Muscle of leg (tissue), 11 donors: ENCODE measurements around the gene SNTG2. TPM values are rescaled to one million over a fixed set of nuclear protein-coding genes. Genes with fewer than 3 reads are reported as not detected.

Experiments used
- DNase-seq: peaks from one replicate; pipeline ENCODE4 v3.0.0; 2013
- H3K27ac ChIP-seq: one replicate; pipeline ENCODE4 v1.5.1; 2013; ENCODE audit warnings: mild to moderate bottlenecking, low read length, control low read depth
- H3K27me3 ChIP-seq: one replicate; pipeline ENCODE4 v1.6.1; 2013; ENCODE audit warnings: low read length; ENCODE audit not compliant: control insufficient read depth, insufficient read depth
- H3K36me3 ChIP-seq: one replicate; pipeline ENCODE4 v1.6.1; 2013; ENCODE audit warnings: low read length; ENCODE audit not compliant: control insufficient read depth, insufficient read depth
- H3K4me1 ChIP-seq: one replicate; pipeline ENCODE4 v1.6.1; 2013; ENCODE audit warnings: low read length; ENCODE audit not compliant: control insufficient read depth, insufficient read depth
- H3K4me3 ChIP-seq: one replicate; pipeline ENCODE4 v1.5.1; 2013; ENCODE audit warnings: low read length, control low read depth
- H3K9me3 ChIP-seq: replicated peaks from 2 replicates; pipeline ENCODE4 v1.6.1; 2013; ENCODE audit warnings: low read depth, low read length; ENCODE audit not compliant: control insufficient read depth
- WGBS: methylation state at CpG from one replicate; pipeline ENCODE4 v1.1.5; 2013; ENCODE audit warnings: missing lambda C conversion rate; ENCODE audit not compliant: insufficient coverage; 5-methylcytosine and 5-hydroxymethylcytosine counted together
- polyA plus RNA-seq, 8 donors: library from polyadenylated mRNA; unstranded; fragments of 120-200 nt; gene quantifications; one replicate each; pipeline versions ENCODE4 v1.2.1 to v1.2.3, GENCODE V29; 2013; ENCODE audit warnings: inconsistent platforms in 1 of 8, low replicate concordance in 1 of 8; ENCODE audit not compliant: insufficient read length in 8 of 8, insufficient read depth in 1 of 8
- total RNA-seq: library from RNA; stranded (reverse); fragments of 120-200 nt; gene quantifications from one replicate; pipeline ENCODE4 v1.2.4, GENCODE V29; 2013

The SNTG2 gene
- total and polyA plus RNA-seq, 9 donors = 0.20 to 0.41 (median 0.31) TPM; not detected in 4

- H3K27ac ChIP-seq = no peak overlapping the region
- no peak overlapping the region for H3K4me3 ChIP-seq
- no peaks in the 10 kb centered on the region for H3K4me1 ChIP-seq
- no peaks in the 10 kb centered on the region for H3K27me3 ChIP-seq
- H3K36me3 ChIP-seq = no peaks in the 10 kb centered on the region
- H3K9me3 ChIP-seq = no peaks in the 10 kb centered on the region
- no peak for DNase-seq
- 94% methylated on average over 9 of the region's 9 CpGs for WGBS
Measured at GRCh38 chr2:1295740-1296139, 345.1 kb downstream of the SNTG2 start.

- Histone ChIP-seq H3K4me1 (no peaks in the 10 kb centered on the region), H3K27ac (no peak overlapping the region), H3K27me3 (no peaks in the 10 kb centered on the region), H3K4me3 (no peak overlapping the region), H3K9me3 (no peaks in the 10 kb centered on the region), H3K36me3 (no peaks in the 10 kb centered on the region)
- 67% methylated on average over 14 of the region's 17 CpGs for WGBS
- DNase-seq = no peak
Measured at GRCh38 chr2:1297372-1298159, 346.9 kb downstream of the SNTG2 start.

- DNase-seq = no peak
- no peaks in the 10 kb centered on the region for H3K9me3 ChIP-seq
- H3K27me3 ChIP-seq = no peaks in the 10 kb centered on the region
- no peaks in the 10 kb centered on the region for H3K36me3 ChIP-seq
- no peak overlapping the region for H3K27ac ChIP-seq
- H3K4me3 ChIP-seq = no peak overlapping the region
- no peaks in the 10 kb centered on the region for H3K4me1 ChIP-seq
- WGBS = 83% methylated on average over 6 of the region's 6 CpGs
Measured at GRCh38 chr2:1299043-1299442, 348.4 kb downstream of the SNTG2 start.

GRCh38 chr2:1300284-1300683 lies 349.6 kb downstream of the SNTG2 start:
- Histone ChIP-seq H3K27ac (no peak overlapping the region), H3K36me3 (no peaks in the 10 kb centered on the region), H3K4me3 (no peak overlapping the region), H3K27me3 (no peaks in the 10 kb centered on the region), H3K9me3 (no peaks in the 10 kb centered on the region), H3K4me1 (no peaks in the 10 kb centered on the region)
- no peak for DNase-seq
- 78% methylated on average over 7 of the region's 9 CpGs for WGBS

GRCh38 chr2:1301056-1301455 lies 350.4 kb downstream of the SNTG2 start:
- Histone ChIP-seq H3K36me3 (no peaks in the 10 kb centered on the region), H3K4me3 (no peak overlapping the region)
- DNase-seq = no peak

GRCh38 chr2:1305342-1306013 lies 354.8 kb downstream of the SNTG2 start:
- Histone ChIP-seq H3K4me3 (no peak overlapping the region), H3K4me1 (no peaks in the 10 kb centered on the region), H3K27ac (no peak overlapping the region), H3K27me3 (no peaks in the 10 kb centered on the region), H3K9me3 (no peaks in the 10 kb centered on the region), H3K36me3 (no peaks in the 10 kb centered on the region)
- no peak for DNase-seq
- no CpG with 5 or more reads among the region's 4 CpGs for WGBS

More at GRCh38 chr2:1301056-1301455, 350.4 kb downstream of the SNTG2 start:
- Histone ChIP-seq H3K4me1 (no peaks in the 10 kb centered on the region), H3K27me3 (no peaks in the 10 kb centered on the region), H3K9me3 (no peaks in the 10 kb centered on the region), H3K27ac (no peak overlapping the region)
- WGBS = no CpG with 5 or more reads among the region's 5 CpGs

GRCh38 chr2:1306014-1306686 lies 355.5 kb downstream of the SNTG2 start:
- H3K27ac ChIP-seq = no peak overlapping the region
- WGBS = 68% methylated on average over 11 of the region's 13 CpGs
- H3K27me3 ChIP-seq = no peaks in the 10 kb centered on the region
- H3K36me3 ChIP-seq = no peaks in the 10 kb centered on the region
- no peak for DNase-seq
- H3K4me3 ChIP-seq = no peak overlapping the region
- no peaks in the 10 kb centered on the region for H3K4me1 ChIP-seq
- no peaks in the 10 kb centered on the region for H3K9me3 ChIP-seq

- Histone ChIP-seq H3K27ac (no peak overlapping the region), H3K4me1 (no peaks in the 10 kb centered on the region), H3K4me3 (no peak overlapping the region), H3K9me3 (no peaks in the 10 kb centered on the region), H3K36me3 (no peaks in the 10 kb centered on the region), H3K27me3 (no peaks in the 10 kb centered on the region)
- DNase-seq = no peak
- 90% methylated on average over 15 of the region's 17 CpGs for WGBS
Measured at GRCh38 chr2:1306687-1307516, 356.3 kb downstream of the SNTG2 start.

GRCh38 chr2:1307670-1308069 lies 357.0 kb downstream of the SNTG2 start:
- H3K9me3 ChIP-seq = no peaks in the 10 kb centered on the region
- WGBS = 89% methylated on average over 15 of the region's 23 CpGs
- no peak for DNase-seq
- H3K27me3 ChIP-seq = no peaks in the 10 kb centered on the region
- H3K36me3 ChIP-seq = no peaks in the 10 kb centered on the region
- no peaks in the 10 kb centered on the region for H3K4me1 ChIP-seq
- H3K27ac ChIP-seq = no peak overlapping the region
- H3K4me3 ChIP-seq = no peak overlapping the region
